Karpas-422 (cell line): Measurements from ENCODE around the gene CCDC43. TPM values are rescaled to one million over a fixed set of nuclear protein-coding genes. Genes with fewer than 3 reads are reported as not detected.

ENCODE experiments used
- DNase-seq: peaks from one replicate; pipeline ENCODE4 v3.0.0-alpha.2; 2015
- H2AFZ ChIP-seq: fragments of 200-600 bp; sonication (generic); 2 replicates; pipeline ENCODE4 v1.6.1; 2014; ENCODE audit warnings: antibody characterized with exemption, low read length, mixed read lengths
- H3K27ac ChIP-seq: fragments of 200-600 bp; sonication (generic); 2 replicates; pipeline ENCODE4 v1.5.1; 2014; ENCODE audit warnings: mild to moderate bottlenecking, low read length, moderate library complexity
- H3K27me3 ChIP-seq: fragments of 200-600 bp; sonication (generic); 2 replicates; pipeline ENCODE4 v1.6.1; 2014; ENCODE audit warnings: low read length, mixed read lengths
- H3K36me3 ChIP-seq: fragments of 200-600 bp; sonication (generic); 2 replicates; pipeline ENCODE4 v1.6.1; 2014; ENCODE audit warnings: low read length, mixed read lengths; ENCODE audit not compliant: insufficient read depth
- H3K4me1 ChIP-seq: fragments of 200-600 bp; sonication (generic); 2 replicates; pipeline ENCODE4 v1.6.1; 2014; ENCODE audit warnings: mild to moderate bottlenecking, low read length, mixed read lengths
- H3K4me2 ChIP-seq: fragments of 200-600 bp; sonication (generic); 2 replicates; pipeline ENCODE4 v1.6.1; 2014; ENCODE audit warnings: low read length, low read depth, mild to moderate bottlenecking; ENCODE audit not compliant: poor library complexity, severe bottlenecking
- H3K4me3 ChIP-seq: fragments of 200-600 bp; sonication (generic); 2 replicates; pipeline ENCODE4 v1.5.1; 2014; ENCODE audit warnings: mild to moderate bottlenecking, antibody characterized with exemption, low read length, mixed read lengths
- H3K79me2 ChIP-seq: fragments of 200-600 bp; sonication (generic); 2 replicates; pipeline ENCODE4 v1.6.1; 2014; ENCODE audit warnings: mild to moderate bottlenecking, low read length, mixed read lengths
- H3K9ac ChIP-seq: fragments of 200-600 bp; sonication (generic); 2 replicates; pipeline ENCODE4 v1.6.0; 2014; ENCODE audit warnings: low read length
- H3K9me2 ChIP-seq: fragments of 200-600 bp; sonication (generic), shearing (Covaris generic); replicated peaks from 2 replicates; pipeline ENCODE4 v1.6.0; 2014; ENCODE audit warnings: mild to moderate bottlenecking, low read length, moderate library complexity; ENCODE audit not compliant: insufficient read depth
- H3K9me3 ChIP-seq: fragments of 300-700, 200-600 bp; sonication (generic); 2 replicates; pipeline ENCODE4 v1.6.1; 2014; ENCODE audit warnings: low read length, mixed read lengths
- H4K20me1 ChIP-seq: fragments of 200-600 bp; sonication (generic); 2 replicates; pipeline ENCODE4 v1.6.1; 2014; ENCODE audit warnings: mild to moderate bottlenecking, antibody characterized with exemption, low read length, low read depth; ENCODE audit not compliant: insufficient read depth
- small RNA-seq: library from RNA; depleted of rRNA; stranded (forward); fragments of <200 nt; gene quantifications from one replicate; pipeline ENCODE3, GENCODE V24; 2014
- total RNA-seq: library from RNA; depleted of rRNA; stranded (reverse); fragments of >200 nt; shearing (Covaris generic); gene quantifications from 2 replicates; pipeline ENCODE4 v1.2.3, GENCODE V29; 2014; ENCODE audit warnings: low replicate concordance; rRNA removed

CCDC43 gene
- total RNA-seq, 1 experiment from 2014 or later = 17.1 TPM

- Histone ChIP-seq H3K4me2 (peak overlapping the region; percentile 66), H3K27ac (peak overlapping the region; percentile 67), H3K79me2 (no peaks in the 10 kb centered on the region), H3K27me3 (no peaks in the 10 kb centered on the region), H3K36me3 (no peaks in the 10 kb centered on the region), H3K9me2 (no peaks in the 10 kb centered on the region), H3K4me3 (peak overlapping the region; percentile 61), H2AFZ (peak overlapping the region; percentile 72; the same call in 1 of the 2 replicates), H4K20me1 (no peaks in the 10 kb centered on the region), H3K9ac (peak overlapping the region; percentile 70), H3K4me1 (peaks cover 18% of the 10 kb centered on the region), H3K9me3 (no peaks in the 10 kb centered on the region)
- peak; percentile 82 for DNase-seq
Measured at GRCh38 chr17:44628243-44629188, 61.1 kb downstream of the CCDC43 start.

GRCh38 chr17:44627513-44628242 lies 61.9 kb downstream of the CCDC43 start:
- no peaks in the 10 kb centered on the region for H3K27me3 ChIP-seq
- H3K4me1 ChIP-seq = peaks cover 18% of the 10 kb centered on the region
- no peaks in the 10 kb centered on the region for H3K9me2 ChIP-seq
- H3K4me2 ChIP-seq = peak overlapping the region; percentile 66
- no peaks in the 10 kb centered on the region for H4K20me1 ChIP-seq
- no peaks in the 10 kb centered on the region for H3K36me3 ChIP-seq
- peak overlapping the region; percentile 61 for H3K4me3 ChIP-seq
- H3K9me3 ChIP-seq = no peaks in the 10 kb centered on the region
- DNase-seq = no peak
- H3K27ac ChIP-seq = peak overlapping the region; percentile 67
- H3K9ac ChIP-seq = peak overlapping the region; percentile 70
- no peaks in the 10 kb centered on the region for H3K79me2 ChIP-seq
- peak overlapping the region; percentile 72; the same call in 1 of the 2 replicates for H2AFZ ChIP-seq

Small RNA genes within 50 kb of the gene (small RNA-seq; reads per million reads assigned to genes)
- gene RN7SL819P (not detected), gene SMCO4P1 (not detected)

Other genes with a start within 250 kb of the CCDC43 start
- gene GPATCH8, start 186.4 kb downstream of the CCDC43 start, total RNA-seq = 22.3 and 23.2 TPM in 2 replicates
- gene FZD2, start 132.3 kb downstream of the CCDC43 start, total RNA-seq = 0.56 and 2.4 TPM in 2 replicates
- not detected in 2 replicates for gene MEIOC, start 33.3 kb downstream of the CCDC43 start, total RNA-seq
- gene DBF4B, start 18.9 kb upstream of the CCDC43 start, total RNA-seq = 11.6 and 16.2 TPM in 2 replicates
- 1.3 and 1.7 TPM in 2 replicates for gene ADAM11, start 69.2 kb upstream of the CCDC43 start, total RNA-seq
- 0.07 and 0.86 TPM in 2 replicates for gene GJC1, start 140.5 kb upstream of the CCDC43 start, total RNA-seq
- gene HIGD1B, start 158.1 kb upstream of the CCDC43 start, total RNA-seq = not detected in 2 replicates
- gene EFTUD2, start 209.7 kb upstream of the CCDC43 start, total RNA-seq = 80.2 and 97.5 TPM in 2 replicates
- gene GFAP, start 225.7 kb upstream of the CCDC43 start, total RNA-seq = not detected in 2 replicates